Measurements from ENCODE around the gene KCNIP2. TPM values are rescaled to one million over a fixed set of nuclear protein-coding genes. Genes with fewer than 3 reads are reported as not detected.

Gene KCNIP2
- total and polyA plus RNA-seq, 2 of the 13 experiments (the other 11 are each of a cell fraction or from before 2014, with no cell fraction given): 0.42 to 0.70 TPM

- Histone ChIP-seq H3K9me3 (ENCODE audit: low read length) (no peaks in the 10 kb centered on the region), H3K27me3 (ENCODE audit: control insufficient read depth in 1 of 2, insufficient read depth in 2 of 2, low read length in 2 of 2) (no peaks in the 10 kb centered on the region; a peak in 1 of 5 replicates), H3K4me3 (replicated peaks in 1 of 3; ENCODE audit: insufficient read depth in 1 of 3, low read depth in 2 of 3, low read length in 3 of 3) (peak within 1 kb of the TSS; percentile 84 to 94 (median 88)), H2AFZ (ENCODE audit: low read length) (no peak within 1 kb of the TSS), H3K27ac (ENCODE audit: extremely low read length, insufficient read depth, low read length) (peak within 1 kb of the TSS; percentile 55), H3K4me1 (ENCODE audit: insufficient read depth, low read length) (peaks cover 50% of the 10 kb centered on the region), H4K20me1 (ENCODE audit: insufficient read depth, low read length) (peaks cover 5% of the 10 kb centered on the region; the same call in 1 of the 2 replicates), H3K9ac (ENCODE audit: insufficient read depth, low read depth, low read length) (peak within 1 kb of the TSS; percentile 83), H3K79me2 (ENCODE audit: insufficient read depth, low read length) (peaks cover 9% of the 10 kb centered on the region), H3K36me3 (replicated peaks in 1 of 2; ENCODE audit: control insufficient read depth in 1 of 2, insufficient read depth in 2 of 2, low read length in 2 of 2) (peaks cover 4 to 17% of the 10 kb centered on the region in 2 experiments), H3K4me2 (ENCODE audit: low read depth, low read length) (peak within 1 kb of the TSS; percentile 89)
- in situ Hi-C loops (cut with HindIII; ENCODE audit: extremely low pct_ligation_motif_present, low pct_unique_long_range_greater_than_20kb): loop anchor here (5.0 kb wide), 2 partner anchors 181 to 571 kb away; no protein-coding TSS in a partner anchor
- ATAC-seq: peak; percentile 77
- TSS peak; percentile 71 for BruUV-seq (replicated peaks)
- ChIA-PET POLR2A (interaction anchor here (1.4 to 2.4 kb wide), 3 partner anchors 35 to 89 kb away, joined by 3 to 16 read pairs (median 3); partner anchors contain the start of gene OGA), CTCF (ENCODE audit: low intra/inter-chr PET ratio, low total read pairs) (no interaction called here)
- intact Hi-C loops (cut with micrococcal nuclease; ENCODE audit: unreplicated experiment): no loop called here
- no peak for FAIRE-seq
- peak; percentile 76 for DNase-seq (ENCODE audit: low spot score)
- WGBS (ENCODE audit: low lambda C conversion rate): 2% methylated on average over 39 of the region's 57 CpGs
- TF ChIP-seq ZNF350 (CRISPR knock-in tag; IDR thresholded peaks at IDR 0.05; ENCODE audit: borderline replicate concordance, low read depth): peak; percentile 81
- peak; percentile 65; the same call in 1 of the 2 replicates for TF ChIP-seq IRF2 (CRISPR knock-in tag; IDR thresholded peaks at IDR 0.05)
- TF ChIP-seq ZBTB10 (CRISPR knock-in tag; IDR thresholded peaks at IDR 0.05; ENCODE audit: borderline replicate concordance): no peak
- 0 out of 2 replicates have a peak, but pooled peaks have one; percentile 10 for TF ChIP-seq ZNF792 (CRISPR knock-in tag; IDR thresholded peaks at IDR 0.05)
- 0 out of 2 replicates have a peak, but pooled peaks have one; percentile 24 for TF ChIP-seq CREB3 (CRISPR knock-in tag; IDR thresholded peaks at IDR 0.05)
- peak; percentile 64; the same call in 1 of the 2 replicates for TF ChIP-seq HDAC1 (CRISPR knock-in tag; IDR thresholded peaks at IDR 0.05)
- TF ChIP-seq ZSCAN12 (CRISPR knock-in tag; IDR thresholded peaks at IDR 0.05): no peak
- no peak for TF ChIP-seq MAFK (conservative IDR thresholded peaks at IDR 0.05 in 1 of 2, IDR thresholded peaks at IDR 0.05 in 1 of 2; ENCODE audit: low read length in 2 of 2)
- peak; percentile 94 for TF ChIP-seq CREM (IDR thresholded peaks at IDR 0.05)
- 0 out of 2 replicates have a peak, but pooled peaks have one; percentile 17 for TF ChIP-seq CREM (CRISPR knock-in tag; IDR thresholded peaks at IDR 0.05)
- no peak for TF ChIP-seq THYN1 (CRISPR knock-in tag; IDR thresholded peaks at IDR 0.05; ENCODE audit: borderline replicate concordance, low read depth)
- TF ChIP-seq ZNF510 (CRISPR knock-in tag; IDR thresholded peaks at IDR 0.05; ENCODE audit: low read depth): 0 out of 2 replicates have a peak, but pooled peaks have one; percentile 60
- no peak for TF ChIP-seq HNF1A (IDR thresholded peaks at IDR 0.05; ENCODE audit: low read depth)
- TF ChIP-seq HNF1A (CRISPR knock-in tag; IDR thresholded peaks at IDR 0.05; ENCODE audit: borderline replicate concordance): peak; percentile 47; the same call in 1 of the 2 replicates
These were observed 60.5 kb downstream of the KCNIP2 start, which contains the start of gene NPM3 for GRCh38 chr10:101782811-101783735. TSS of gene NPM3 (minus strand) at chr10:101783446. CDS start at chr10:101783390, 56 bp downstream.
